Measurements from ENCODE around the gene NONO. TPM values are rescaled to one million over a fixed set of nuclear protein-coding genes. Genes with fewer than 3 reads are reported as not detected.

Gene NONO, protein sequence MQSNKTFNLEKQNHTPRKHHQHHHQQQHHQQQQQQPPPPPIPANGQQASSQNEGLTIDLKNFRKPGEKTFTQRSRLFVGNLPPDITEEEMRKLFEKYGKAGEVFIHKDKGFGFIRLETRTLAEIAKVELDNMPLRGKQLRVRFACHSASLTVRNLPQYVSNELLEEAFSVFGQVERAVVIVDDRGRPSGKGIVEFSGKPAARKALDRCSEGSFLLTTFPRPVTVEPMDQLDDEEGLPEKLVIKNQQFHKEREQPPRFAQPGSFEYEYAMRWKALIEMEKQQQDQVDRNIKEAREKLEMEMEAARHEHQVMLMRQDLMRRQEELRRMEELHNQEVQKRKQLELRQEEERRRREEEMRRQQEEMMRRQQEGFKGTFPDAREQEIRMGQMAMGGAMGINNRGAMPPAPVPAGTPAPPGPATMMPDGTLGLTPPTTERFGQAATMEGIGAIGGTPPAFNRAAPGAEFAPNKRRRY
- 100 to 1,000 TPM; 203 to 262 TPM for total RNA-seq

DNA sequence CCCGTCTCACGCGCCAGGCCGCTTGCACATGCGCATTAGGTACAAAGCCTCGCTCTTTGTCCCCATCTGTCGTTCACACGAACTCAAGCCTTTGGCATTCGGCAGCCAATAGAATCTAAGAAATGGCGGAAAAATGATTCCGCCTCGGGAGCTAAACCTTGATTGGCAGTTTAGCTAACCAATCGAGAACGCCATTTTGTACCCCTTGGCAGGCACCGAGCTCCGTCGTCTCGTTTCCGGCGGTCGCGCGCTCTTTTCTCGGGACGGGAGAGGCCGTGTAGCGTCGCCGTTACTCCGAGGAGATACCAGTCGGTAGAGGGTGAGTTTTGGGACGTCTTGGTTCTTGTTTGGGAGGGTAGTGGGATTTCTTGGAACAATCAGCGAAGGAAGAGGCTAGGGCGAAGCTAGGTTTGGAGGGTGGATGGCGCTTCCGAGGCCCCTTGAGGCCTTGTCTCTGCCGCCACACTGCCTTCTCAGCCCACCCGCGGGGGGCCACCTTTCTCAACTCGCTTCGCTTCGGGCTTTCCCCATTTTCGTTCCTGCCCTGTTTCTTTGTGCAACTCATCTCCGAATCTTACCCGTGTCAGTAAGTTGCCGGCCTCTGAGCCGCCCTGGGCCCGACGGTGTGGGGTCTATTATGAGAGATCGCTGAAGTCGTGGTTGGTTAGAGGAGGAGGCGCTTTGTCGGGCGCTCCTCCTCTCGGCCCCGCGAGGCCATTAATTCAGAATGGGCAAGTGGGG, at the start of gene NONO:
TSS of gene NONO (plus strand) at position 233 of the 741 bp plus-strand sequence. CDS start 7,003 bp downstream, outside the sequence.
- H3K4me1 ChIP-seq, result no peaks in the 10 kb centered on the region
- DNase-seq, result peak; percentile 93
- intact Hi-C loops (cut with DNase I), result no loop called here
- H3K36me3 ChIP-seq, result no peaks in the 10 kb centered on the region
- H3K27me3 ChIP-seq, result no peaks in the 10 kb centered on the region
- peak within 1 kb of the TSS; percentile 73 to 77 for H3K9ac ChIP-seq (ENCODE audit: low read depth in 2 of 2, low read length in 2 of 2)
- peak within 1 kb of the TSS; percentile 62 for H3K4me3 ChIP-seq
- no peaks in the 10 kb centered on the region for H3K9me3 ChIP-seq
- peak within 1 kb of the TSS; percentile 89 for H3K27ac ChIP-seq
- TF ChIP-seq, protein P1, sequence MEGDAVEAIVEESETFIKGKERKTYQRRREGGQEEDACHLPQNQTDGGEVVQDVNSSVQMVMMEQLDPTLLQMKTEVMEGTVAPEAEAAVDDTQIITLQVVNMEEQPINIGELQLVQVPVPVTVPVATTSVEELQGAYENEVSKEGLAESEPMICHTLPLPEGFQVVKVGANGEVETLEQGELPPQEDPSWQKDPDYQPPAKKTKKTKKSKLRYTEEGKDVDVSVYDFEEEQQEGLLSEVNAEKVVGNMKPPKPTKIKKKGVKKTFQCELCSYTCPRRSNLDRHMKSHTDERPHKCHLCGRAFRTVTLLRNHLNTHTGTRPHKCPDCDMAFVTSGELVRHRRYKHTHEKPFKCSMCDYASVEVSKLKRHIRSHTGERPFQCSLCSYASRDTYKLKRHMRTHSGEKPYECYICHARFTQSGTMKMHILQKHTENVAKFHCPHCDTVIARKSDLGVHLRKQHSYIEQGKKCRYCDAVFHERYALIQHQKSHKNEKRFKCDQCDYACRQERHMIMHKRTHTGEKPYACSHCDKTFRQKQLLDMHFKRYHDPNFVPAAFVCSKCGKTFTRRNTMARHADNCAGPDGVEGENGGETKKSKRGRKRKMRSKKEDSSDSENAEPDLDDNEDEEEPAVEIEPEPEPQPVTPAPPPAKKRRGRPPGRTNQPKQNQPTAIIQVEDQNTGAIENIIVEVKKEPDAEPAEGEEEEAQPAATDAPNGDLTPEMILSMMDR (IDR thresholded peaks at IDR 0.05), result no peak

DNA sequence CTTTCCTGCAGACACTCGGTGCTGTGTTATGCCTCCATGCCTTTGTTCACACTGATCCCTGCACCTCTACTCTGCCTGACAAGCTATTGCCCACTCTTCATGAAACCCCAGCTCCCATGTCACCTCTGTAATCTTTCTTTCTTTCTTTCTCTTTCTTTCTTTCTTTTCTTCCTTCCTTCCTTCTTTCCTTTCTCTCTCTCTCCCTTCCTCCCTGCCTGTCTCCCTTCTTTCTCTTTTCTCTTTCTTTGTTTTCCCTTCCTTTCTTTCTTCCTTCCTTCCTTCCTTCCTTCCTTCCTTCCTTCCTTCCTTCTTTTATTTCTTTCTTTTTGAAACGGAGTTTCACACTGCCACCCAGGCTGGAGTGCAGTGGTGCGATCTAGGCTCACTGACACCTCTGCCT, 48.0 kb upstream of the NONO start:
- TF ChIP-seq, protein P1 (IDR thresholded peaks at IDR 0.05), result no peak
- no peak overlapping the region for H3K27ac ChIP-seq
- no peaks in the 10 kb centered on the region for H3K9me3 ChIP-seq
- no peak overlapping the region for H3K4me3 ChIP-seq
- no peak overlapping the region for H3K9ac ChIP-seq (ENCODE audit: low read depth in 2 of 2, low read length in 2 of 2)
- H3K27me3 ChIP-seq, result no peaks in the 10 kb centered on the region
- no peaks in the 10 kb centered on the region for H3K36me3 ChIP-seq
- intact Hi-C loops (cut with DNase I), result no loop called here
- H3K4me1 ChIP-seq, result no peaks in the 10 kb centered on the region
- DNase-seq, result no peak

DNA sequence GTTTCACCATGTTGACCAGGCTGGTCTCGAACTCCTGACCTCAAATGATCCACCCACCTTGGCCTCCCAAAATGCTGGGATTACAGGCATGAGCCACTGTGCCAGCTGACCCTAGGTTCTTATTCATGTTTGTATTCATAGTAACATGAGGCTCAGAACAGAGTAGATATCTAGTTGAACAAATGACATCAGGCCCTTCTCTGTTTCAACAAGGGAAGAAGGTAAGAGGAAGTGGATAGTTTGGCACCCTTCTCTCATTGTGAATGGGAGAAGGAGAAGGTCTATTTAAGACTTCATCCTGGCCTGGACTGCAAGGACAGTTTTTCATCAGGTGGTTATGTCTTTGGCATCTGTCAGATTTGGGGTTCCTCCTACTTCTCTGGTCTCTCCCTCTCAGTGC, 46.6 kb upstream of the NONO start:
- Histone ChIP-seq H3K4me1 (no peaks in the 10 kb centered on the region), H3K9ac (ENCODE audit: low read depth in 2 of 2, low read length in 2 of 2) (no peak overlapping the region), H3K36me3 (no peaks in the 10 kb centered on the region), H3K27ac (no peak overlapping the region), H3K27me3 (no peaks in the 10 kb centered on the region), H3K4me3 (no peak overlapping the region), H3K9me3 (no peaks in the 10 kb centered on the region)
- intact Hi-C loops (cut with DNase I), result no loop called here
- DNase-seq, result no peak
- TF ChIP-seq, protein P1 (IDR thresholded peaks at IDR 0.05), result no peak

DNA sequence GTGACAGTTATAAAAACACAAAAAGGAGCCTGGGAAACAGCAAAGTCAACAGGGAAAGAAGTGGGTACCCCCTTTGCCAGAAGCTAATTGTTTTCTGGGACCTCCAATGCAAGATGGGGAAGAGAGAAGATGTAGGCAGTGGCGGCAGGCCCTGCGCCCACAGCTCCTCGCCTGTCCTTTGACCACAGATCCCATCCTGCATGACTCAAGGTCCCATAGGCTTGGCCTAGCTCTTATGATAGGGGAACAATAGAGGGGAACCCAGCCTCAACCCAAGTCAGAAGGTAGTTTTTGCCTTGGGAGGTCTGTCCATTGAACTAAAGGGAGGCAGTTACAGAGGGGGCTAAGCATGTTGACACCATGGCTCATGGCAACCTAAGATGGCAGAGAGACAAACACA, 43.7 kb upstream of the NONO start:
- Histone ChIP-seq H3K4me1 (no peaks in the 10 kb centered on the region), H3K9ac (ENCODE audit: low read depth in 2 of 2, low read length in 2 of 2) (no peak overlapping the region), H3K27ac (no peak overlapping the region), H3K36me3 (no peaks in the 10 kb centered on the region), H3K27me3 (no peaks in the 10 kb centered on the region), H3K4me3 (no peak overlapping the region), H3K9me3 (no peaks in the 10 kb centered on the region)
- DNase-seq, result no peak
- intact Hi-C loops (cut with DNase I), result no loop called here
- TF ChIP-seq, protein P1 (IDR thresholded peaks at IDR 0.05), result no peak

DNA sequence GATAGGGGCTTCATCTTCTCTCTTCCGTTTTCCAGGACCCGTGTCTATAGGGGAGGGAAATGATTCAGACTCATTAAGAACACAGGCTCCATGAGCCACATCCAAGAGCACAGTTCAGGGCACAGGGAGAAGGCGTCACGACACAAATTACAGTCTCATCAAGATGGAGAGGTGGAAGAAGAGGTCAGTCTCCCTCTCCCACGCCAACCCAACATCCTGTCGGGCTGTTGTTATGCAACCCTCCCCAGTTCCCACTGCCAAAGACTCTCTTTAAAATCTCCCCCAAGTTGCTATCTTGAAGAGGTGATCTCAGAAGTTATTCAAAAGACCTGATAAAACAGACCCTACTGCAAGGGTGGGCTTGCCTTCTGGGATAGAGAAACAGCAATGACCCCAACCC, 42.1 kb upstream of the NONO start:
- no peaks in the 10 kb centered on the region for H3K9me3 ChIP-seq
- H3K4me1 ChIP-seq, result no peaks in the 10 kb centered on the region
- TF ChIP-seq, protein P1 (IDR thresholded peaks at IDR 0.05), result no peak
- no peak overlapping the region for H3K4me3 ChIP-seq
- H3K9ac ChIP-seq (ENCODE audit: low read depth in 2 of 2, low read length in 2 of 2), result no peak overlapping the region
- H3K36me3 ChIP-seq, result no peaks in the 10 kb centered on the region
- DNase-seq, result no peak
- H3K27me3 ChIP-seq, result no peaks in the 10 kb centered on the region
- intact Hi-C loops (cut with DNase I), result no loop called here
- H3K27ac ChIP-seq, result no peak overlapping the region

All from colonic mucosa (tissue), 4 donors.